ENCODE measurements around the gene DDX1. TPM values are rescaled to one million over a fixed set of nuclear protein-coding genes. Genes with fewer than 3 reads are reported as not detected.

DDX1 gene
- total RNA-seq, 1 experiment from 2014 or later = 115 TPM

- Mint-ChIP-seq H3K4me1 (peaks cover 5% of the 10 kb centered on the region), H3K9me3 (peaks cover 14% of the 10 kb centered on the region), H3K4me3 (no peak overlapping the region), H3K27me3 (ENCODE audit: low read depth) (peaks cover 4% of the 10 kb centered on the region; the same call in 1 of the 2 replicates), H3K36me3 (no peaks in the 10 kb centered on the region), H3K27ac (no peak overlapping the region)
- ChIA-PET CTCF (no interaction called here), POLR2A (no interaction called here)
- TF ChIP-seq MXD4 (CRISPR knock-in tag; IDR thresholded peaks at IDR 0.05; ENCODE audit: borderline replicate concordance) (no peak), ZNF396 (CRISPR knock-in tag; IDR thresholded peaks at IDR 0.05; ENCODE audit: borderline replicate concordance) (no peak), AFF4 (CRISPR knock-in tag; IDR thresholded peaks at IDR 0.05; ENCODE audit: borderline replicate concordance) (no peak), JUN (CRISPR knock-in tag; IDR thresholded peaks at IDR 0.05) (no peak), ZBTB43 (CRISPR knock-in tag; IDR thresholded peaks at IDR 0.05) (no peak), E2F5 (CRISPR knock-in tag; IDR thresholded peaks at IDR 0.05) (no peak), CREB1 (CRISPR knock-in tag; IDR thresholded peaks at IDR 0.05) (no peak), CREM (CRISPR knock-in tag; IDR thresholded peaks at IDR 0.05) (no peak), ARID4B (CRISPR knock-in tag; IDR thresholded peaks at IDR 0.05; ENCODE audit: borderline replicate concordance) (no peak), PRDM15 (CRISPR knock-in tag; IDR thresholded peaks at IDR 0.05) (no peak)
- DNase-seq (ENCODE audit: low spot score) (no peak), ATAC-seq (no peak)
These were observed 7.4 kb upstream of the DDX1 start for GRCh38 chr2:15584316-15584715.

Data from WTC11 (cell line).